ENCODE results near the gene BTBD3. TPM values are rescaled to one million over a fixed set of nuclear protein-coding genes. Genes with fewer than 3 reads are reported as not detected.
A peak's percentile ranks its signal among the peaks of the same experiment; 100 is the strongest.

BTBD3 gene
- total RNA-seq, 2 donors from 2014 or later = 81.7 to 115 TPM

- Mint-ChIP-seq H3K27ac (no peak overlapping the region), H3K27me3 (ENCODE audit: insufficient read depth) (peaks cover 2% of the 10 kb centered on the region), H3K4me3 (no peak overlapping the region), H3K36me3 (ENCODE audit: low read depth) (no peaks in the 10 kb centered on the region), H3K4me1 (no peaks in the 10 kb centered on the region), H3K9me3 (no peaks in the 10 kb centered on the region)
- TF ChIP-seq CTCF (conservative IDR thresholded peaks at IDR 0.05) = no peak
- H3K27ac ChIP-seq (ENCODE audit: low read depth, low read length) = no peak overlapping the region
- WGBS, 2 experiments (ENCODE audit: insufficient coverage in 1 of 2, insufficient read length in 1 of 2) = 81 to 100% methylated on average over 5 to 7 of the region's 7 CpGs
- DNase-seq = no peak
- H3K4me3 ChIP-seq (ENCODE audit: low read length) = no peak overlapping the region
- H3K9ac ChIP-seq (ENCODE audit: extremely low read depth, low read length, poor library complexity, severe bottlenecking) = no peak overlapping the region
- H3K36me3 ChIP-seq (ENCODE audit: control insufficient read depth, insufficient read depth, low read length) = no peaks in the 10 kb centered on the region
- no peaks in the 10 kb centered on the region for H3K9me3 ChIP-seq (ENCODE audit: control insufficient read depth, low read length)
- no peaks in the 10 kb centered on the region for H3K27me3 ChIP-seq (ENCODE audit: control insufficient read depth, insufficient read depth, low read length, poor library complexity, severe bottlenecking)
- H3K4me1 ChIP-seq (ENCODE audit: control insufficient read depth, insufficient read depth, low read length) = no peaks in the 10 kb centered on the region
These were observed 35.0 kb upstream of the BTBD3 start for GRCh38 chr20:11882651-11883050.

- H3K4me3 Mint-ChIP-seq = no peak overlapping the region
- H3K36me3 ChIP-seq (ENCODE audit: control insufficient read depth, insufficient read depth, low read length) = no peaks in the 10 kb centered on the region
These were observed 29.0 kb upstream of the BTBD3 start for GRCh38 chr20:11888648-11889047.

GRCh38 chr20:11890331-11891076, 27.2 kb upstream of the BTBD3 start:
- 1 to 2% methylated on average over 30 to 69 of the region's 69 CpGs for WGBS, 2 experiments (ENCODE audit: insufficient coverage in 1 of 2, insufficient read length in 1 of 2)

More at GRCh38 chr20:11888648-11889047, 29.0 kb upstream of the BTBD3 start:
- Histone ChIP-seq H3K4me1 (ENCODE audit: control insufficient read depth, insufficient read depth, low read length) (no peaks in the 10 kb centered on the region), H3K27me3 (ENCODE audit: control insufficient read depth, insufficient read depth, low read length, poor library complexity, severe bottlenecking) (no peaks in the 10 kb centered on the region), H3K27ac (ENCODE audit: low read depth, low read length) (no peak overlapping the region), H3K9me3 (ENCODE audit: control insufficient read depth, low read length) (no peaks in the 10 kb centered on the region), H3K4me3 (ENCODE audit: low read length) (no peak overlapping the region), H3K9ac (ENCODE audit: extremely low read depth, low read length, poor library complexity, severe bottlenecking) (no peak overlapping the region)
- Mint-ChIP-seq H3K27me3 (ENCODE audit: insufficient read depth) (peaks cover 15% of the 10 kb centered on the region), H3K27ac (no peak overlapping the region), H3K9me3 (no peaks in the 10 kb centered on the region), H3K36me3 (ENCODE audit: low read depth) (no peaks in the 10 kb centered on the region), H3K4me1 (peaks cover 19% of the 10 kb centered on the region)
- DNase-seq = no peak
- 0% methylated on average over 1 of the region's 1 CpG for WGBS, 2 experiments (ENCODE audit: insufficient coverage in 1 of 2, insufficient read length in 1 of 2)
- TF ChIP-seq CTCF (conservative IDR thresholded peaks at IDR 0.05) = no peak

More at GRCh38 chr20:11890331-11891076, 27.2 kb upstream of the BTBD3 start:
- H3K27ac Mint-ChIP-seq = no peak overlapping the region
- H3K4me1 Mint-ChIP-seq = peaks cover 24% of the 10 kb centered on the region
- Histone ChIP-seq H3K4me1 (ENCODE audit: control insufficient read depth, insufficient read depth, low read length) (no peaks in the 10 kb centered on the region), H3K9ac (ENCODE audit: extremely low read depth, low read length, poor library complexity, severe bottlenecking) (peak overlapping the region; percentile 72), H3K4me3 (ENCODE audit: low read length) (peak overlapping the region; percentile 93), H3K9me3 (ENCODE audit: control insufficient read depth, low read length) (no peaks in the 10 kb centered on the region), H3K27ac (ENCODE audit: low read depth, low read length) (peak overlapping the region; percentile 83), H3K36me3 (ENCODE audit: control insufficient read depth, insufficient read depth, low read length) (no peaks in the 10 kb centered on the region), H3K27me3 (ENCODE audit: control insufficient read depth, insufficient read depth, low read length, poor library complexity, severe bottlenecking) (no peaks in the 10 kb centered on the region)
- no peak for TF ChIP-seq CTCF (conservative IDR thresholded peaks at IDR 0.05)
- peak; percentile 98 for DNase-seq
- H3K4me3 Mint-ChIP-seq = peak overlapping the region; percentile 91
- H3K36me3 Mint-ChIP-seq (ENCODE audit: low read depth) = peaks cover 4% of the 10 kb centered on the region
- no peaks in the 10 kb centered on the region for H3K9me3 Mint-ChIP-seq
- peaks cover 15% of the 10 kb centered on the region for H3K27me3 Mint-ChIP-seq (ENCODE audit: insufficient read depth)
